GM19467 (cell line): ENCODE results near the gene CHST5.

Source experiments
- ATAC-seq: cut with Tn5 transposase; IDR thresholded peaks from one replicate; pipeline ENCODE4 v1.9.1; 2021; ENCODE audit warnings: mild to moderate bottlenecking, moderate library complexity; ENCODE audit not compliant: unreplicated experiment

CHST5 gene

GRCh38 chr16:75535901-75536300 is at the start of gene CHST5:
Gene CHST5, minus strand, starts transcription at chr16:75536108. Its CDS starts 5,724 bp downstream, at chr16:75530384.
- ATAC-seq: no peak

DNA sequence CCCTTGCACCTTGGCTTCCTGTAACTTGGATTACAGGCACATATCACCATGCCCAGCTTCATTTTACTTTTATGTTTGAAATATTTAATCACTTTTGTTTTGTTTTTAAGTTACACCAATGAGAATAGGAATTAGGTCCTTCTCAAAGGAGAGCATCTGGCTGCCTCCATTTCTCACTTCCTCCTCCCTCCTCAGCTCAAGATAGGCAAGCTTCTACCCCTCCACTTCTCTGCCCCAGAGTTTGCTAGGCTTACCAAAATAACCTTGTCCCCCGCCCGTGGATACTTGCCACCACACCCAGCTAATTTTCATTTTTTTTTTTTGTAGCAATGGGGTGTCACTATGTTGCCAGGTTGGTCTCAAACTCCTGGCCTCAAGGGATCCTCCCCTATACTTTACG is 48.2 kb upstream of the CHST5 start:
- no peak for ATAC-seq

DNA sequence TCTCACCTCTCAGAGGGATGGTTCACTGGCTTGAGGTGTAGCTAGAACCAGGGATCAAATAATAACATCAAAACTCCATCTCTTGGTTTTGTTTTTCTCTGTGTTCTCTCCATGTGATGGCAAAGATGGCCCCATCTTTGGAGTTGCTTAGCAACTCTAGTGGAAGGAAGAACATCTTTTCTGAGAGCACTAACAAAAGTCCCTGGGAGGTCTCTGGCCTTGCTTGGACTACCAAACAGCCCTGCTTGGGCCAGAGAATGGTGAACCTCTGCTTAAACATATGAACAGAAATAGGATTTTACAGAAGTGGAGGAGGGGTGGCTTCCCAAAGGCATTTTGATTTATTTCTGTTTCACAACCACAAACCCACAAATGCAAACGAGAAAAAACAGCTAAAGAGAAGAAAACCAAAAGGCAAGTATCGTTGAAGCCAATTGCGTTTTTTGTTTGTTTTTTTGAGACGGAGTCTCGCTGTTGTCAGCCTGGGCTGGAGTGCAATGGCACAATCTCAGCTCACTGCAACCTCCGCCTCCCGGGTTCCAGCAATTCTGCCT is 43.5 kb upstream of the CHST5 start:
- ATAC-seq: no peak

DNA sequence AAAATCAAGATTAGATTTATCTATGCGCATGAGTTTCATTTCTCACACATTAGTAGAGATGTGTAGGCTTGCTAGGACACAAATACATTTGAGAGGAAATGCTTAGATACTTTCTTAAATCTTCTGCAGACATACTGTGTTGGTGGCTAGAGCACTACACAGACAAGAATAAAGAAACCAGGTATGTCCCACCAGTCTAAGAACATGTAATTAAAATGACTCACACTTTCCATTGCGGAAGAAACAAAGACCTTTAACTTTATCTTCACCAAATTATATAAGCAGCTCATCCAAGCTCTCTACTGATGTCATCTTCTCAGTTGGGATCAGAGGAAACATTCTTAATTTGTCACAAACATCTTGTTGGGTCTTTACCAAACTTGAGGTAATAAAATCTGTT is 42.8 kb upstream of the CHST5 start:
- no peak for ATAC-seq

GRCh38 chr16:75578212-75578611 is 42.3 kb upstream of the CHST5 start:
- ATAC-seq: no peak

DNA sequence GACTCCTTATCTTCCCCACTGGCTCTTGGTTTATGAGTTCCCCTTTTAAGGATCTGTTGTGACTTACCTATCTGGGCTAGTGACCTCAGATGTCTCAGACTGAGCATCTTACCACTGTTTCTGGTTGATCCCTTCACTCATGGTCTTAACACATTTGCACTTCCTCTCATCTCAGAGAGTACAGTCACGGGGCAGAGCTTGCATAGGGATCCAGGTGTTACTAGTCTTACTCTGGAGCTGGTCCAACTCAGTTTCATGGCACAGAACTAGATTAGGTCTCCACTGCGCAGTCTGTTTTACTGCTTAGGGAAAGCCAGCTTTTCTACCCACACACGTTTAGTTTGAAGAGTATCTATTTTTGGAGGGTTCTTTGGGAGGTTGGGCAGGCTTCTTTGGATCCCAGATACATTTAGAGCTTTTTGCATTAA is 40.5 kb upstream of the CHST5 start:
- ATAC-seq: no peak

DNA sequence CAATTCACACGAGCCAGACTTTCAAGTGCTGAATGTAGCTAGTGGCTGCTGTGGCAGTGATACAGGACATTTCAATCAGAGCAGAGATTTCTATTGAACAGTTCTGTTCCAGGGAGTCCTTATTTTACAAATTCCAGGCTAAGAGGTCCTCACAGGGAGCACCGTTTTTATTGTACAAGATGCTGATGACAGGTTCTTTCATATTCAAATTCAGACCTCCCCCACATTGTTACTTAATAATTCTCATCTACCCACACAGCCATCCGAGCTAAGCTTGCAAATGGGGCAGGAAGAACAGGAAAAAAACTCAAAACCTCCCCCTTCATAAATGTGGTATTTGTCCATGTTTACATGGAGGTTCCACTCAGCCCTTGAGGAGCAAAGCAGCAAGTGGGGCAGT is 40.0 kb upstream of the CHST5 start:
- ATAC-seq: no peak

GRCh38 chr16:75573955-75574354 is 38.0 kb upstream of the CHST5 start:
- ATAC-seq: no peak

DNA sequence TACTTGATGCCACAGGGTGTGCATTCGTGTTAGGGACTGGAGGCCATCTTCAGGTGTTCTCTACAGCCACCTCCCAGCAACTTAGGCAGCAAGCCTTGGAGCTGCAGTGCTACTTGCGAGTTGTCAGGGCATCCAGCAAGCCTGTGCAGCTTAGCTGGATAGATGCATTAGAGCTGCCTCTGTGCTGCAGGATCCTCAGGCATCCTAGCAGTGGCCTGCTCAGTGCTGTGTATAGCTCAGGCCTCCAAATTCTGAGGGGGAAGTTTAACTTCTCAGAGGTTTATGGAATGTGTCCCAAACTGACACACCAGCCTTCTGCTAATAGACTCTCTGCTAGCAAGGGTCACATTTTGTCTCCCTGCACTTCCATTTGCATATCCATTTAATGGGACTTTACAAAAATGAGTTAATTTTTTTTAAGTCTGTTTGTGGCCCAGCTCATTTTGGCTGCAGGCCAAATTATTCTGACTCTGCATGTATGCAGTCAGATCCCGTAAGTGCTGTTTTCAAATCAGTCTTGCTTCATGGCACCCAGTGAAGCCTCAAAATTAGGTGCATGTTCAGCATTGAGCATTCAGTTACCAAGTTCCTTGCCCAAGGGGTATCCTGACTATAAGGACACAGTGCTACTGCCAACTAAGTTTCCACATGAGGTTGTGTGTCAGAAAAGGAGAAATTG is 37.1 kb upstream of the CHST5 start:
- no peak for ATAC-seq

- no peak for ATAC-seq
Measured at GRCh38 chr16:75570396-75571065, 34.6 kb upstream of the CHST5 start.

DNA sequence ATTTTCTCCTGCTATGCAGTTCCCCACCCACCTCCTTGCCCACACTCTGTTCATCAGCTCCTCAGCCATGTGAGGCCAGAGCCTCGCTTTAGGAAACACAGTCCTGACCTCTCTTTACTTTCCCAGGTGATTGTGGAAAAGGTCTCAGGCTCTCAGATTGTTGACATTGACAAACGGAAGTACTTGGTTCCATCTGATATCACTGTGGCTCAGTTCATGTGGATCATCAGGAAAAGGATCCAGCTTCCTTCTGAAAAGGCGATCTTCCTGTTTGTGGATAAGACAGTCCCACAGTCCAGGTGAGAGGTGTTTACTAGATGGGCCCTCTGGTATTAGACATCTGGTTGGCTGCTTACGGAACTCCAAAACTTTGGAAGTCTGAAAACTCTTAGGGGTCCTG is 32.0 kb upstream of the CHST5 start:
- ATAC-seq: no peak

DNA sequence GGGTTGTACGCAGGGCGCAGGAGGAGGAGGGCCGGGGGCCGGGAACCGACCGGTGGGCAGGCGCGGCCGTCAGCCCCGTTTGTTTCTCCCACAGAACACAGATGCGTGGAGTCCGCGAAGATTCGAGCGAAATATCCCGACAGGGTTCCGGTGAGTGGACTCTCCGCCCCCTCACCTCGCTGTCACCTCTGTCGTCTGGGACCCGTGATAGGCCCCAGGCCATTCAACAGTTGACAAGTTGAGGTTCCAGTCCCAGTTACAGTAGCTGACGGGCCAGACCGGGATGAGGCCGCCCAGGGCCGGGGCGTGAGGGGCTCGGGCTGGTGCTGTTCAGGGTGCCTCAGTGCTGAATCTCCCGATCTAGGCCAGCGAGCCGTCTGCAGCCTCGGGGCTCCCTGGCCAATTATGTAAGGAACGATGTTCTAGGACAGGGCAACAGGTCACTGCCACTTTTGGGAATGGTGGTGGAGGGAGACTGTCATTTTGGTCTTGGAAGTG is 30.9 kb upstream of the CHST5 start:
- ATAC-seq: no peak

- ATAC-seq: peak; percentile 70
Measured at GRCh38 chr16:75566040-75566757, 30.3 kb upstream of the CHST5 start, which contains the start of gene GABARAPL2. Gene GABARAPL2, plus strand, starts transcription at chr16:75566379. Its CDS starts 108 bp downstream, at chr16:75566487.

DNA sequence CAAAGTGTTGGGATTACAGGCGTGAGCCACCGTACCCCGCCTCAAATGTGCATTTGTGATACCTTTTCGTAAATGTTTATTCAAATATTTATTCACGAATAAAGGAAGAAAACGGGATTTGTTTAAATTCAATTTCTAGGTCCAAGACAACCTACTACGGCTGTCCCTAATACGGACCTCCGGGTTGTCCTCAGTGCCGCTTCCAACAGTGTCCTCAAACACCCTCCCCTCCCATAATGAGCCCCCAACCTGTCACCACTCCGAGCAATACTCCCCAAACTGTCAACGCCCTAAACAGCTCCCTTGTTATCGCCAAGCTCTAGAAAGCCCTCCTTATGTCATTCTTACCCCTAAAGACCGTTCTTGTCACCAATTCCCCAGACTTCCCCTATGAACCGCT is 29.7 kb upstream of the CHST5 start:
- ATAC-seq: peak; percentile 4

- no peak for ATAC-seq
Measured at GRCh38 chr16:75559564-75560372, 23.9 kb upstream of the CHST5 start.

GRCh38 chr16:75558846-75559401 is 23.0 kb upstream of the CHST5 start:
- no peak for ATAC-seq

DNA sequence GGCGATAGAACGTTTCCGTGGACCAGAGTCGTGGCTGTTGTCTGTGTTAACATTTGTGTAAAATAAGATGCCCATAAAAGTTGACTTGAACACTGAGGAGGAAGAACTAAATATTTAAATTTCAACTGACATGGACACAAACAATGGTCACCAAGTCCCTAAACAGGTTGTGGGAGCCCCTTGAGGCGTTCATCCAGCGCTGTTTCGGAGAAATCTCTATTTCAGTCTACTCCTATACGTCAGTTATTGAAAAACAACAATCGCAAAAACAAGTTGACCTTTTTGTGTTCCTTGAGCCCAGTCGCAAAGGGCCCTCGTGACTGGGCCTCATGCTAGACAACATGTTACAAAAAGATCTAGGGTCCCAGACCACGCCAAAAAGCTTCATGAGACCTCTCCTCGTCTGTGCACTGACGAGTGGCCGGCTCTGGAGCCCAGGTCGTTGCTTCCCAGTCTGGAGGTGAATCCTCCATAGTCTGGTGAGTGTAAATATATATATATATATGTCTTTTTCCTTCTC is 20.6 kb upstream of the CHST5 start:
- ATAC-seq: no peak

GRCh38 chr16:75555707-75556430 is 20.0 kb upstream of the CHST5 start, which contains the start of gene TMEM231:
Gene TMEM231, minus strand, starts transcription at chr16:75556252. Its CDS starts 43 bp downstream, at chr16:75556209.
- peak; percentile 99 for ATAC-seq

GRCh38 chr16:75555213-75555706 is 19.4 kb upstream of the CHST5 start:
- ATAC-seq: peak; percentile 32
